CD4-positive, alpha-beta T cell treated with Interleukin-21 for 1 hour (primary cell): ENCODE data around the gene KDM4B.
"Not testable (repeated sequence)": the region's sequence is repeated elsewhere in the genome, so short reads cannot be mapped to it uniquely, and the experiment has no call there.

Source experiments
- DNase-seq: peaks from one replicate; pipeline ENCODE4 v3.0.0-alpha.2; 2020

KDM4B gene

DNA sequence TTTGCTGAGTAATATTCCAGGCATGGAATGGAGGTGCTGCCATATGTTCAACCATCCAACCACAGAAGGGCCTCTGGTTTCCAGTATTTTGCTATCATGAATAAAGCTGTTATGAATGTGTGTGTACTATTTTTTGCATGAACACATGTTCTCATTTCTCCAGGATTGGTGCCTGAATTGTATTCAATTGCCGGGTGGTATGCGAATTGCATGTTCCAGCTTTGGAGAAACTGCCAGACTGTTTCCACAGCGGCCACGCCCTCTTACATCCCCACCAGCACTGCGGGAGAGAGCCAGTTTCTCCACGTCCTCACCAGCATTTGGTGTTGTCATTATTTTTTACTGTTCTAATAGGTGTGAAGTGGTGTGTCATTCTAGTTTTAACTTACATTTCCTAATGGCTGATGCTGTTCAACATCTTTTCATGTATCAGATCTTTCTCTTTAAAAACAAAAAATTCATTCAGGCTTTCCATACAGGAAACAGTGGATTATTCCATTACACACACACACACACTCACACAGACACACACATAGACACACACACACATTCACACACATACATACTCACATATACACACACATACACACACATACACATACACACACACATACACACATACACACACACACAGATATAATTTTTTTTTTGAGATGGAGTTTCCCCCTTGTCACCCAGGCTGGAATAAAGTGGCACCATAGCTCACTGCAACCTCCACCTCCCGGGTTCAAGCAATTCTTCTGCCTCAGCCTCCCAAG lies 217.6 kb downstream of the KDM4B start:
- DNase-seq, result no peak

DNA sequence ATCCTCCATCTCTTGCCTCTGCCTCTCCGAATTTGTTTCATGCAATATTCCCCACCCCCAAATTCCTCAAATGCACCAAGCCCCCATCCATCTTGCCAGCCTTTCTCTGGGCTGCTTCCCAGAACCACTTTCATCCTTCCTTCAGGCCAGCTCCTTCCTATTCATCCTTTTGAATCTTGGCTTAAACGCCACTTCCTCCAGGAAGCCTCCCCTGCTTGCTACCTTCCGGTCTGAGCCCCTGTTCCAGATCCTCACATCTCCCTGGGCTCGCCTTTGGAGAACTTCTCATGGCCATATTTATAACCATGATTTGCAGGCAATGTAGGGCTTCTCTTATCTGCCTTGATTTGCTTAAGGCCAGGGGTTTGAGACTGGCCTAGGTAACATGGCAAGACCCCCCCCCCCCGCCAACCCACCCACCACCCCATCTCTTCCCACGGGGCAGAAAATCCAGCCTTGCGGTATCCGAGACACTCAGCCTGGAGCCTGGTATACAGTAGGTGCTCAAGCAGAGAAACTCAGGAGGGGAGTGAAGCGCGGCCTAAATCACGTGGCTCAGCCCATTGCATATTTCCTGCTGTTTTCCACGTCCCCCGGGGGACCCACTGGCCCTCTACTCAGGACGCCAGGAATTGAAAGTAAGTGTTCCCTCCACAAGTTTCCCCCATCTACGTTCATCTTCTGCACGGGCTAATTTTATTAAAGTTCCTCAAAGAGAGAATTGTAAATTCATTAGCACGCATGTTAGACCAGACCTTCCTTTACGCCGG lies 219.8 kb downstream of the KDM4B start:
- no peak for DNase-seq

DNA sequence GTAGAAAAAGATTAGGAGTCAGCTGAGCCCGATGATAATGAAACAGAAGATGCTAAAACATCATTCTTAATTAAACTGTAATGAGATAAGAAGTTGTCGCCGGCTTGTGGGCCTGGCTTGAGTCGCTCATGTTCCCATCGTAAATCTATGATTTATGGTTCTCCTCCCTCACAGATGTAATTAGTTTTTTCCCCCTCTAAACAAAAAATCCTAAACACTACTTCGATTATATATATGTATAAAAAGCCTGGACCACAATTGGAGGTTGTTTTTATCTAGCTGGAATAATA lies 220.3 kb downstream of the KDM4B start:
- DNase-seq, result no peak

DNA sequence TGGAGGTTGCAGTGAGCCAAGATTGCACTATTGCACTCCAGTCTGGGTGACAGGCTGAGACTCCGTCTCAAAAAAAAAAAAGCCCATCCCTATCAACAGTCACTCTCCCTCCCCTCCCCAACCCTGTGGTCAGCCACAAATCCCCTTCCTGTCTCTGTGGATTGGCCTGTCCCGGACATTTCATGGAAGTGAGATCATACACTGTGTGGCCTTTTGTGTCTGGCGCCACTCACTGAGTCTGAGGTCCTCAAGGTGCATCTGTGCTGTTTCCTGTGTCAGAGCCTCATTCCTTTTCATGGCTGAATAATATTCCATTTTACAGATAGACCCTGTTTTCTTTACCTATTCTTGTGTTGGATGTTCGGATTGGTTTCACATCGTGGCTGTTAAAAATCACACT lies 222.2 kb downstream of the KDM4B start:
- DNase-seq, result no peak

DNA sequence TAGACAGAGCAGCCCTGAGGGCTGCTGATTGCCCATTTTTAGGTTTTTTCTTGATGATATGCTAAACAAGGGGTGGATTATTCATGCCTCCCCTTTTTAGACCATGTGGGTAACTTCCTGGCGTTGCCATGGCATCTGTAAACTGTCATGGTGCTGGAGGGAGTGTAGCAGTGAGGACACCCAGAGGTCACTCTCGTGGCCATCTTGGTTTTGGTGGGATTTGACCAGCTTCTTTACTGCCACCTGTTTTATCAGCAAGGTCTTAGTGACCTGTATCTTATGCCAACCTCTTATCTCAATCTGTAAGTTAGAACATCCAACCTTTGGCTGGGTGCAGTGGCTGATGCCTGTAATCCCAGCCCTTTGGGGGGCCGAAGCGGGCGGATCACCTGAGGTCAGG lies 223.7 kb downstream of the KDM4B start:
- DNase-seq, result no peak

DNA sequence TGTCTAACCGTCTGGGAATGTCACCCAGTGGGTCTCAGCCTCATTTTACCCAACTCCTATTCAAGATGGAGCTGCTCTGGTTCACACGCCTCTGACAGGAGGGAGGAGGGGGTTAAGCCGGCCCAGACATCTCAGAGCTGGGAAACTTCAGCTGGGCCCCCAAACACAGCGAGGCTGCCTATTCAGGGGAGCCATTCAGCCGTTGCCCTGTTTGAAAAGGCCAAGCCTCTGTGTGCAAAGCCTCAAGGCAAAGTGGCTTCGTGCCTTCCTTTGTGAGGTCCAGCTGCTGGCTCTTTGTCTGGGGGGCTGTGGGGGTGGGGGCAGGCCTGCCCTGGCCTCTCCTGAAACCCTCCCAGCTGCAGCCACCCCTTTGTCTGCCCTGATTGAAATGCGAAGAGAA lies 224.3 kb downstream of the KDM4B start:
- DNase-seq, result no peak

DNA sequence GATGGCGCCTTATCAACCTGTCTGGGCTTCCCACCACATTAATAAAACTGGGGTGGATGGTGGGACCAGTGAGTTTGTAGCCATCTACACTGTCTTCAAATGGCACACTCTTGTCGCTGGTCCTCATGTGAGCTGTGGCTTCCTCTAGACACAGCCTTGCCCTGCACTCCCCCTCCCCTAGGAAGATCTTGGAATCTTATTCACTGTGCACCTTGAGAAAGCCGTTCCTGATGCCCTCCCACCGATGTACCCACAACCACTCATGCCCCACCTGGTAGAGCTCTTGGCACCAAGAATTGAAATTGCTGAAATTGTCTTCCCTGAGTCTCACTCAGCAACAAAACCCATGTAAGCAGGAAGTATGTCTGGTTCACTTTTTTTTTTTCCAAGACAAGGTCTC lies 225.7 kb downstream of the KDM4B start:
- no peak for DNase-seq

DNA sequence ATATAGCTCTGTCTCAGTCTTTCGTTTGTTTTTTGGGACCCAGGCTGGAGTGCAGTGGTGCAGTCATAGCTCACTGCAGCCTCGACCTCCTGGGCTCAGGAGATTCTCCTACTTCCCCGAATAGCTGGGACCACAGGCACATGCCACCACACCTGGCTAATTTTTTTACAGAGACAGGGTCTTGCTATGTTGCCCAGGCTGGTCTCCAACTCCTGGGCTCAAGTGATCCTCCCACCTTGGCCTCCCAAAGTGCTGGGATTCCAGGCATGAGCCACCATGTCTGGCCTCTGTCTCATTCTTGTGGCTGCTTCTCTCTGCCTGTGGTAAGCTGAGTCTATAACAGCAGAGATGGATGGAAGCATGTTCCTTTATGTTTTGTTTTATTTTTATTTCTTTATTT lies 226.7 kb downstream of the KDM4B start:
- not testable (repeated sequence) for DNase-seq

DNA sequence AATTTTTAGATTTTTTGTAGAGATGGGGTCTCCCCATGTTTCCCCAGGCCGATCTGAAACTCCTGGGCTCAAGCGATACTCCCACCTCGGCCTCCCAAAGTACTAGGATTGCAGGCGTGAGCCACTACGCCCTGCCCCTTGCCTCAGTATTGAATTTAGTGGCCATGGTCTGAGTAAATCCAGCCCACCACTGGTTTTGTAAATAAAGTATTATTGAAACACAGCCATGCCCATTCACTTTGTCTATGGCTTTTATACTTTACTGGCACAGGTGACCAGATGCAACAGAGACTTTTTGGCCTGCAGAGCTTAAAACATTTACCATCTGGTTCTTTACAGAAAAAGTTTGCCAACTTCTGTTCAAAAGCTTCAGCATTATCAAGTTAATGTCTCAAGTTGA lies 227.9 kb downstream of the KDM4B start:
- DNase-seq, result no peak

DNA sequence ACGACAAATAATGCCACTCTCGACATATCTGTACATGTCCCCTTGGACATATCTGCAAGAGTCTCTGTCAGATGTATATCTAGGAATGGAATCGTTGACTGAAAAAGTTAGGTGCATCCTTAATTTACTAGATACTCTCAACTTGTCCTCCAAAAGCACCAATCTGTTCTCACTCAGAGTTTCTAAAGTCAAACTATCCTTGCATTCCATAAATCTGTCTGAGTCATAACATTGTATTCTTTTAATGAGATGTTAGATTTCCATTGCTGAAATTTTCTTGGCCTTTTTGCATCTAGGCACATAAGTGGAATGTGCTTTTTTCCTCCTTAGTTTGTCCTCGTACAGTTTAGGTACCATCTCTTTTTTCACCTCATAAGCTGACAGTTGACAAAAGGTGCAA lies 231.9 kb downstream of the KDM4B start:
- no peak for DNase-seq

DNA sequence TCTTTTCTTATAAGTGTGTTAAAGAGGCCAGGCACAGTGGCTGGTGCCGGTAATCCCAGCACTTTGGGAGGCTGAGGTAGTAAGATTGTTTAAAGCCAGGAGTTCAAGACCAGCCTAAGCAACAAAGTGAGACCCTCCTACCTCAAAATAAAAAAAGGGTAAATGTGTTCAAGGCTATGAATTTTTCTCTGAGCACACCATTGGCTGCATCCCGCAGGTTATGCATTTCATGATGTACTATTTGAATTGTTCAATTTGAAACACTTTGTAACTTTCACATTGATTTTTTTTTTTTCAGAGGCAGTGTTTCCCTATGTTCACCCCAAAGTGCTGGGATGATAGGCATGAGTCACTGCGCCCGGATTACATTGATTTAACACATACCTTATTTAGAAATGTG lies 233.6 kb downstream of the KDM4B start:
- no peak for DNase-seq
